H1 (cell line): ENCODE results near the gene MAGEA12. TPM values are rescaled to one million over a fixed set of nuclear protein-coding genes. Genes with fewer than 3 reads are reported as not detected.
"Not testable (repeated sequence)": the region's sequence is repeated elsewhere in the genome, so short reads cannot be mapped to it uniquely, and the experiment has no call there.

Source experiments
- CTCF ChIA-PET: fragments of 300-600 bp; sonication (Branson Sonifier 250); formaldehyde crosslinking; loops from one replicate; lab custom pipeline; 2021; ENCODE audit not compliant: partially characterized antibody; lab: Charles Lee
- POLR2A ChIA-PET: fragments of 300-600 bp; sonication (Branson Sonifier 250); formaldehyde crosslinking; loops from one replicate; lab custom pipeline; 2021; ENCODE audit warnings: inconsistent platforms; ENCODE audit not compliant: partially characterized antibody; lab: Charles Lee
- DNase-seq, 2 experiments: peaks; one replicate each; pipeline versions ENCODE4 v3.0.0 to v3.0.0-alpha.2; 2010 to 2022; ENCODE audit warnings: low spot score in 2 of 2, low read depth in 1 of 2, mixed read lengths in 1 of 2
- FAIRE-seq: peaks from 2 replicates; lab custom pipeline; 2011; peaks lifted over from hg19 to GRCh38; lab: Jason Lieb, UNC
- H2AFZ ChIP-seq: 2 replicates; pipeline ENCODE4 v1.8.1; 2012; ENCODE audit warnings: low read length, inconsistent platforms
- H2AK5ac ChIP-seq: 2 replicates; pipeline ENCODE4 v1.6.1; 2013; ENCODE audit warnings: low read depth, low read length
- H2BK120ac ChIP-seq: replicated peaks from 2 replicates; pipeline ENCODE3; 2013; ENCODE audit warnings: low read depth, low read length, inconsistent platforms
- H2BK12ac ChIP-seq: 2 replicates; pipeline ENCODE4 v1.6.1; 2013; ENCODE audit warnings: low read depth, low read length
- H2BK15ac ChIP-seq: 2 replicates; pipeline ENCODE4 v1.6.1; 2013; ENCODE audit warnings: low read length
- H2BK20ac ChIP-seq: 2 replicates; pipeline ENCODE4 v1.6.1; 2013; ENCODE audit warnings: low read length
- H2BK5ac ChIP-seq: 2 replicates; pipeline ENCODE4 v1.6.1; 2013; ENCODE audit warnings: low read depth, low read length
- H3K14ac ChIP-seq: 2 replicates; pipeline ENCODE4 v1.6.1; 2013; ENCODE audit warnings: inconsistent platforms; ENCODE audit not compliant: insufficient read length
- H3K18ac ChIP-seq: 2 replicates; pipeline ENCODE4 v1.6.1; 2013; ENCODE audit warnings: low read length; ENCODE audit errors: extremely low read depth
- H3K23ac ChIP-seq: 2 replicates; pipeline ENCODE4 v1.6.1; 2013; ENCODE audit warnings: inconsistent platforms; ENCODE audit not compliant: insufficient read length
- H3K23me2 ChIP-seq: 2 replicates; pipeline ENCODE4 v1.6.1; 2013; ENCODE audit warnings: low read depth, low read length
- H3K27ac ChIP-seq: 2 replicates; pipeline ENCODE4 v1.6.1; 2011; ENCODE audit warnings: low read depth, low read length, inconsistent platforms
- H3K27me3 ChIP-seq, 4 experiments: replicated peaks in 1 of 4; 1 replicate in 1 of 4; 2 replicates in 3 of 4; pipeline versions ENCODE4 v1.6.1 to v1.8.1; 2011 to 2013; ENCODE audit warnings: low read length in 3 of 4, mild to moderate bottlenecking in 3 of 4, inconsistent platforms in 2 of 4, mixed read lengths in 2 of 4, moderate library complexity in 1 of 4; ENCODE audit not compliant: control insufficient read depth in 3 of 4, insufficient read depth in 3 of 4; ENCODE audit errors: extremely low read depth in 1 of 4
- H3K36me3 ChIP-seq, 4 experiments: 2 replicates each; pipeline versions ENCODE4 v1.6.1 to v1.8.1; 2011 to 2013; ENCODE audit warnings: mild to moderate bottlenecking in 4 of 4, low read length in 3 of 4, moderate library complexity in 2 of 4, control low read depth in 1 of 4, inconsistent platforms in 1 of 4; ENCODE audit not compliant: insufficient read depth in 4 of 4, control insufficient read depth in 2 of 4
- H3K4ac ChIP-seq: replicated peaks from 2 replicates; pipeline ENCODE3; 2013; ENCODE audit warnings: low read length, low read depth, mixed read lengths, inconsistent platforms; ENCODE audit not compliant: insufficient read length
- H3K4me1 ChIP-seq, 4 experiments: replicated peaks in 1 of 4; 1 replicate in 1 of 4; 2 replicates in 3 of 4; pipeline versions ENCODE4 v1.6.1 to v1.8.1; 2011 to 2013; ENCODE audit warnings: low read length in 3 of 4, inconsistent platforms in 2 of 4, mixed read lengths in 1 of 4; ENCODE audit not compliant: insufficient read depth in 4 of 4, control insufficient read depth in 3 of 4
- H3K4me2 ChIP-seq, 2 experiments: 2 replicates each; pipeline versions ENCODE4 v1.6.1 to v1.8.1; 2011 to 2013; ENCODE audit warnings: low read depth in 2 of 2, low read length in 2 of 2, control low read depth in 1 of 2, inconsistent platforms in 1 of 2, mild to moderate bottlenecking in 1 of 2; ENCODE audit not compliant: insufficient read depth in 1 of 2
- H3K4me3 ChIP-seq, 4 experiments: fragments of 200-600, 300-600 bp in 1 of 4; sonication (generic), shearing (Covaris generic), sonication (Bioruptor Twin) in 1 of 4; 2 replicates each; pipeline versions ENCODE4 v1.5.1 to v1.8.1; 2011 to 2016; ENCODE audit warnings: low read length in 4 of 4, low read depth in 3 of 4, control low read depth in 2 of 4, inconsistent platforms in 2 of 4, mild to moderate bottlenecking in 2 of 4, mixed read lengths in 1 of 4, moderate library complexity in 1 of 4; ENCODE audit not compliant: insufficient read depth in 2 of 4; ENCODE audit errors: extremely low read depth in 1 of 4
- H3K56ac ChIP-seq: replicated peaks from 2 replicates; pipeline ENCODE3; 2013; ENCODE audit warnings: low read depth, mild to moderate bottlenecking, mixed read lengths, low read length, inconsistent platforms; ENCODE audit not compliant: insufficient read length
- H3K79me1 ChIP-seq: 2 replicates; pipeline ENCODE4 v1.6.1; 2013; ENCODE audit warnings: low read depth, low read length, control low read depth
- H3K79me2 ChIP-seq, 2 experiments: 2 replicates each; pipeline versions ENCODE4 v1.6.1 to v1.8.1; 2012 to 2013; ENCODE audit warnings: low read length in 2 of 2, mild to moderate bottlenecking in 2 of 2, inconsistent platforms in 1 of 2; ENCODE audit not compliant: insufficient read depth in 2 of 2, control insufficient read depth in 1 of 2
- H3K9ac ChIP-seq, 4 experiments: replicated peaks in 1 of 4; 1 replicate in 1 of 4; 2 replicates in 3 of 4; pipeline versions ENCODE4 v1.6.1 to v1.8.1; 2011 to 2013; ENCODE audit warnings: low read depth in 3 of 4, low read length in 3 of 4, control low read depth in 2 of 4, mild to moderate bottlenecking in 2 of 4, moderate library complexity in 2 of 4, inconsistent platforms in 1 of 4; ENCODE audit errors: extremely low read depth in 1 of 4
- H3K9me3 ChIP-seq, 2 experiments: 2 replicates each; pipeline versions ENCODE4 v1.6.1 to v1.8.1; 2012 to 2013; ENCODE audit warnings: mild to moderate bottlenecking in 2 of 2, moderate library complexity in 2 of 2, control low read depth in 1 of 2, inconsistent platforms in 1 of 2, low read depth in 1 of 2, low read length in 1 of 2, mixed read lengths in 1 of 2; ENCODE audit not compliant: insufficient read depth in 2 of 2
- H4K20me1 ChIP-seq, 2 experiments: replicated peaks in 1 of 2; 2 replicates each; pipeline versions ENCODE3 to v1.8.1; 2011 to 2013; ENCODE audit warnings: inconsistent platforms in 2 of 2, low read length in 2 of 2, mild to moderate bottlenecking in 1 of 2; ENCODE audit not compliant: insufficient read depth in 2 of 2, control insufficient read depth in 1 of 2
- H4K5ac ChIP-seq: 2 replicates; pipeline ENCODE4 v1.6.1; 2013; ENCODE audit warnings: low read length, low read depth, mixed read lengths, inconsistent platforms; ENCODE audit not compliant: insufficient read length
- H4K8ac ChIP-seq: 2 replicates; pipeline ENCODE4 v1.8.0; 2013; ENCODE audit warnings: mild to moderate bottlenecking, moderate library complexity, low read length, inconsistent platforms; ENCODE audit not compliant: insufficient read depth; ENCODE audit errors: extremely low read depth
- H4K91ac ChIP-seq: replicated peaks from 2 replicates; pipeline ENCODE3; 2013; ENCODE audit warnings: low read length, mixed read lengths, inconsistent platforms; ENCODE audit not compliant: insufficient read length
- WGBS, 2 experiments: shearing (Covaris generic) in 1 of 2; methylation state at CpG; one replicate each; pipeline versions ENCODE4 v1.1.6 to v1.1.7; 2013 to 2015; ENCODE audit warnings: low lambda C conversion rate in 2 of 2, mixed read lengths in 2 of 2, inconsistent platforms in 1 of 2, low coverage in 1 of 2, missing lambda C conversion rate in 1 of 2; ENCODE audit not compliant: insufficient replicate concordance in 2 of 2, insufficient coverage in 1 of 2, insufficient read length in 1 of 2; ENCODE audit errors: extremely low coverage in 1 of 2, missing lambda C conversion rate in 1 of 2; 5-methylcytosine and 5-hydroxymethylcytosine counted together
- polyA plus RNA-seq, 7 experiments: library from polyadenylated mRNA; depleted of rRNA in 3 of 7; stranded (reverse) in 5 of 7; unstranded in 2 of 7; fragments of >200 nt in 5 of 7; fragments of 200-250 nt in 2 of 7; gene quantifications; 1 replicate in 5 of 7; 2 replicates in 1 of 7; 4 replicates in 1 of 7; pipeline versions ENCODE4 v1.2.1 to v1.2.3, GENCODE V29; 2011 to 2013; ENCODE audit warnings: missing spikeins in 2 of 7, mixed read lengths in 2 of 7
- total RNA-seq: library from RNA; stranded (reverse); fragmentation: NEBNext Ultra II Directional; extraction: Animal tissue kit (Norgen Biotek cat#: 25700); gene quantifications from 2 replicates; pipeline ENCODE4 v1.2.1, GENCODE V29; 2021

Gene MAGEA12
- total and polyA plus RNA-seq, 2 of the 8 experiments (the other 6 are each of a cell fraction or from before 2014, with no cell fraction given): not detected

- DNase-seq, H3K27ac ChIP-seq, H3K4me2 ChIP-seq, H2BK20ac ChIP-seq, H3K18ac ChIP-seq, H2BK5ac ChIP-seq, H3K4ac ChIP-seq, H3K9me3 ChIP-seq, CTCF ChIA-PET, H4K91ac ChIP-seq, POLR2A ChIA-PET, H3K56ac ChIP-seq, H4K8ac ChIP-seq, H2BK120ac ChIP-seq, H3K4me3 ChIP-seq, H3K79me1 ChIP-seq, H3K4me1 ChIP-seq, H2AK5ac ChIP-seq, H2BK15ac ChIP-seq, H3K27me3 ChIP-seq, H3K9ac ChIP-seq, H3K36me3 ChIP-seq, H4K5ac ChIP-seq, H3K79me2 ChIP-seq, H4K20me1 ChIP-seq, H2BK12ac ChIP-seq, H3K23ac ChIP-seq, H3K23me2 ChIP-seq, H3K14ac ChIP-seq, H2AFZ ChIP-seq, FAIRE-seq: not testable (repeated sequence)
- no CpG with 5 or more reads among the region's 35 CpGs for WGBS, 2 experiments
Measured at GRCh38 chrX:152753686-152754650, 20.4 kb downstream of the MAGEA12 start, which contains the start of gene MAGEA2. Gene MAGEA2 (minus strand): TSS chrX:152753842. CDS start chrX:152751363, 2,479 bp downstream.
